ENCODE data around the gene HOXA4. TPM values are rescaled to one million over a fixed set of nuclear protein-coding genes. Genes with fewer than 3 reads are reported as not detected.

HOXA4 gene
- total and polyA plus RNA-seq, 7 experiments from 2014 or later: 0.41 TPM; not detected in 6

GRCh38 chr7:27162561-27163287 lies 32.2 kb upstream of the HOXA4 start:
- Histone ChIP-seq H3K36me3 (ENCODE audit: control insufficient read depth in 2 of 3, insufficient read depth in 3 of 3, low read length in 3 of 3) (no peaks in the 10 kb centered on the region), H3K4me1 (ENCODE audit: control insufficient read depth in 2 of 2, insufficient read depth in 2 of 2, low read length in 2 of 2) (peaks cover 18 to 45% of the 10 kb centered on the region in 2 donors), H3K27ac (ENCODE audit: low read depth, low read length) (no peak overlapping the region), H3K9me3 (ENCODE audit: control insufficient read depth in 2 of 3, low read length in 3 of 3) (no peaks in the 10 kb centered on the region), H3K4me3 (ENCODE audit: low read length) (no peak overlapping the region), H3K27me3 (ENCODE audit: control insufficient read depth in 2 of 2, insufficient read depth in 2 of 2, low read length in 2 of 2) (peaks cover 33 to 68% of the 10 kb centered on the region in 2 donors)
- ATAC-seq: no peak
- H3K4me3 Mint-ChIP-seq: no peak overlapping the region
- no peak for DNase-seq
- peaks cover 69 to 90% (median 72%) of the 10 kb centered on the region in 5 donors for H3K27me3 Mint-ChIP-seq
- ChIA-PET POLR2A (no interaction called here), CTCF (interaction anchor here (0.6 to 3.4 kb wide), 9 partner anchors 10 to 1269 kb away, joined by 3 to 42 read pairs (median 5); partner anchors contain the start of gene HOXA3)
- H3K9me3 Mint-ChIP-seq: peaks cover 0 to 13% (median 0%) of the 10 kb centered on the region in 11 donors
- peaks cover 20 to 59% (median 34%) of the 10 kb centered on the region in 7 donors for H3K4me1 Mint-ChIP-seq
- peaks cover 0 to 5% (median 0%) of the 10 kb centered on the region in 5 donors for H3K36me3 Mint-ChIP-seq
- intact Hi-C loops (cut with micrococcal nuclease): loop anchor here (5.0 kb wide), 5 partner anchors 35 to 1210 kb away; partner anchors contain the start of genes EVX1 (in 1 of the 2) and SNX10 (in 1 of the 2)
- no peak overlapping the region for H3K27ac Mint-ChIP-seq

- Mint-ChIP-seq H3K4me1 (peaks cover 13 to 53% (median 33%) of the 10 kb centered on the region in 7 donors), H3K4me3 (peak overlapping the region in 2 of 10 donors; percentile 48 to 58), H3K9me3 (peaks cover 0 to 15% (median 0%) of the 10 kb centered on the region in 11 donors), H3K27ac (no peak overlapping the region), H3K36me3 (peaks cover 0 to 5% (median 0%) of the 10 kb centered on the region in 5 donors), H3K27me3 (peaks cover 69 to 90% (median 72%) of the 10 kb centered on the region in 5 donors)
- ATAC-seq (no peak), DNase-seq (no peak)
- Histone ChIP-seq H3K27ac (ENCODE audit: low read depth, low read length) (no peak overlapping the region), H3K27me3 (ENCODE audit: control insufficient read depth in 2 of 2, insufficient read depth in 2 of 2, low read length in 2 of 2) (peaks cover 26 to 66% of the 10 kb centered on the region in 2 donors), H3K36me3 (ENCODE audit: control insufficient read depth in 2 of 3, insufficient read depth in 3 of 3, low read length in 3 of 3) (no peaks in the 10 kb centered on the region), H3K9me3 (ENCODE audit: control insufficient read depth in 2 of 3, low read length in 3 of 3) (no peaks in the 10 kb centered on the region), H3K4me1 (ENCODE audit: control insufficient read depth in 2 of 2, insufficient read depth in 2 of 2, low read length in 2 of 2) (peaks cover 18 to 43% of the 10 kb centered on the region in 2 donors), H3K4me3 (ENCODE audit: low read length) (no peak overlapping the region)
- intact Hi-C loops (cut with micrococcal nuclease): loop anchor here (1.0 to 5.0 kb wide), 16 partner anchors 11 to 1301 kb away; partner anchors contain the start of genes EVX1 (in 1 of the 2) and SNX10 (in 1 of the 2)
- POLR2A ChIA-PET: interaction anchor here (1.1 kb wide), 1 partner anchor 479 kb away, joined by 6 read pairs; no protein-coding TSS in a partner anchor
- CTCF ChIA-PET: interaction anchor here (0.9 to 3.4 kb wide), 9 partner anchors 12 to 1269 kb away, joined by 3 to 42 read pairs (median 5); no protein-coding TSS in a partner anchor
These were observed 31.4 kb upstream of the HOXA4 start for GRCh38 chr7:27161721-27162560.

GRCh38 chr7:27161214-27161720 lies 30.7 kb upstream of the HOXA4 start:
- CTCF ChIA-PET: interaction anchor here (0.5 to 3.4 kb wide), 17 partner anchors 12 to 1268 kb away, joined by 3 to 42 read pairs (median 4); no protein-coding TSS in a partner anchor
- DNase-seq: no peak
- ATAC-seq: peak; percentile 46
- Histone ChIP-seq H3K9me3 (ENCODE audit: control insufficient read depth in 2 of 3, low read length in 3 of 3) (no peaks in the 10 kb centered on the region), H3K36me3 (ENCODE audit: control insufficient read depth in 2 of 3, insufficient read depth in 3 of 3, low read length in 3 of 3) (no peaks in the 10 kb centered on the region), H3K27ac (ENCODE audit: low read depth, low read length) (no peak overlapping the region), H3K27me3 (ENCODE audit: control insufficient read depth in 2 of 2, insufficient read depth in 2 of 2, low read length in 2 of 2) (peaks cover 23 to 61% of the 10 kb centered on the region in 2 donors), H3K4me1 (ENCODE audit: control insufficient read depth in 2 of 2, insufficient read depth in 2 of 2, low read length in 2 of 2) (peaks cover 21 to 38% of the 10 kb centered on the region in 2 donors), H3K4me3 (ENCODE audit: low read length) (peak overlapping the region; percentile 81)
- peak overlapping the region; percentile 71 to 84 (median 78) for H3K4me3 Mint-ChIP-seq
- H3K27ac Mint-ChIP-seq: no peak overlapping the region
- intact Hi-C loops (cut with micrococcal nuclease): loop anchor here (1.0 to 5.0 kb wide), 16 partner anchors 11 to 1300 kb away; partner anchors contain the start of genes EVX1 (in 1 of the 2) and SNX10 (in 1 of the 2)
- H3K36me3 Mint-ChIP-seq: peaks cover 0 to 5% (median 0%) of the 10 kb centered on the region in 5 donors
- H3K9me3 Mint-ChIP-seq: peaks cover 0 to 16% (median 0%) of the 10 kb centered on the region in 11 donors
- peaks cover 13 to 51% (median 35%) of the 10 kb centered on the region in 7 donors for H3K4me1 Mint-ChIP-seq
- POLR2A ChIA-PET: interaction anchor here (1.0 to 1.1 kb wide), 5 partner anchors 17 to 1267 kb away, joined by 3 to 6 read pairs (median 3); no protein-coding TSS in a partner anchor
- peaks cover 65 to 88% (median 75%) of the 10 kb centered on the region in 5 donors for H3K27me3 Mint-ChIP-seq

- peak; percentile 69 to 89 (median 84) for DNase-seq
- H3K9me3 Mint-ChIP-seq: peaks cover 0 to 13% (median 0%) of the 10 kb centered on the region in 11 donors
- Histone ChIP-seq H3K27me3 (ENCODE audit: control insufficient read depth in 2 of 2, insufficient read depth in 2 of 2, low read length in 2 of 2) (peaks cover 27 to 61% of the 10 kb centered on the region in 2 donors), H3K4me3 (ENCODE audit: low read length) (peak overlapping the region; percentile 81), H3K9me3 (ENCODE audit: control insufficient read depth in 2 of 3, low read length in 3 of 3) (no peaks in the 10 kb centered on the region), H3K27ac (ENCODE audit: low read depth, low read length) (no peak overlapping the region), H3K36me3 (ENCODE audit: control insufficient read depth in 2 of 3, insufficient read depth in 3 of 3, low read length in 3 of 3) (no peaks in the 10 kb centered on the region), H3K4me1 (ENCODE audit: control insufficient read depth in 2 of 2, insufficient read depth in 2 of 2, low read length in 2 of 2) (peaks cover 24 to 38% of the 10 kb centered on the region in 2 donors)
- peak overlapping the region in 1 of 9 donors; percentile 33 for H3K27ac Mint-ChIP-seq
- peak; percentile 91 for ATAC-seq
- intact Hi-C loops (cut with micrococcal nuclease): loop anchor here (1.0 to 5.0 kb wide), 16 partner anchors 10 to 1300 kb away; partner anchors contain the start of genes EVX1 (in 1 of the 2) and SNX10 (in 1 of the 2)
- CTCF ChIA-PET: interaction anchor here (0.5 to 3.4 kb wide), 17 partner anchors 11 to 1268 kb away, joined by 3 to 42 read pairs (median 4); no protein-coding TSS in a partner anchor
- H3K36me3 Mint-ChIP-seq: peaks cover 0 to 3% (median 0%) of the 10 kb centered on the region in 5 donors
- POLR2A ChIA-PET: interaction anchor here (0.6 to 1.1 kb wide), 6 partner anchors 18 to 1267 kb away, joined by 3 to 6 read pairs (median 3); no protein-coding TSS in a partner anchor
- H3K27me3 Mint-ChIP-seq: peaks cover 62 to 89% (median 77%) of the 10 kb centered on the region in 5 donors
- H3K4me1 Mint-ChIP-seq: peaks cover 15 to 52% (median 34%) of the 10 kb centered on the region in 7 donors
- H3K4me3 Mint-ChIP-seq: peak overlapping the region; percentile 71 to 88 (median 80)
These were observed 30.1 kb upstream of the HOXA4 start for GRCh38 chr7:27160546-27161213.

GRCh38 chr7:27160145-27160545 lies 29.6 kb upstream of the HOXA4 start:
- Histone ChIP-seq H3K9me3 (ENCODE audit: control insufficient read depth in 2 of 3, low read length in 3 of 3) (no peaks in the 10 kb centered on the region), H3K4me1 (ENCODE audit: control insufficient read depth in 2 of 2, insufficient read depth in 2 of 2, low read length in 2 of 2) (peaks cover 25 to 39% of the 10 kb centered on the region in 2 donors), H3K4me3 (ENCODE audit: low read length) (peak overlapping the region; percentile 81), H3K36me3 (ENCODE audit: control insufficient read depth in 2 of 3, insufficient read depth in 3 of 3, low read length in 3 of 3) (no peaks in the 10 kb centered on the region), H3K27me3 (ENCODE audit: control insufficient read depth in 2 of 2, insufficient read depth in 2 of 2, low read length in 2 of 2) (peaks cover 28 to 61% of the 10 kb centered on the region in 2 donors), H3K27ac (ENCODE audit: low read depth, low read length) (no peak overlapping the region)
- Mint-ChIP-seq H3K27ac (peak overlapping the region in 3 of 9 donors; percentile 9 to 33 (median 11)), H3K36me3 (no peaks in the 10 kb centered on the region), H3K9me3 (peaks cover 0 to 11% (median 0%) of the 10 kb centered on the region in 11 donors), H3K4me1 (peaks cover 17 to 54% (median 35%) of the 10 kb centered on the region in 7 donors), H3K27me3 (peaks cover 64 to 89% (median 79%) of the 10 kb centered on the region in 5 donors), H3K4me3 (peak overlapping the region; percentile 25 to 88 (median 72))
- CTCF ChIA-PET: interaction anchor here (0.8 to 3.4 kb wide), 5 partner anchors 10 to 790 kb away, joined by 3 to 42 read pairs (median 6); no protein-coding TSS in a partner anchor
- ATAC-seq (peak; percentile 14), DNase-seq (peak in 1 of 9 donors; percentile 51)
- POLR2A ChIA-PET: interaction anchor here (0.6 to 1.0 kb wide), 2 partner anchors 26 to 478 kb away, joined by 3 read pairs; no protein-coding TSS in a partner anchor
- intact Hi-C loops (cut with micrococcal nuclease): loop anchor here (2.0 to 5.0 kb wide), 8 partner anchors 37 to 1299 kb away; partner anchors contain the start of genes EVX1 (in 1 of the 2) and SNX10 (in 1 of the 2)

Measured in naive thymus-derived CD4-positive, alpha-beta T cell (primary cell).